COLO668 (cell line): ENCODE results near the gene ZNF423.

Experiments used
- DNase-seq: peaks from one replicate; lab custom pipeline; 2025; ENCODE audit not compliant: unreplicated experiment; lab: John Stamatoyannopoulos, UW

Gene ZNF423

GRCh38 chr16:49467540-49468372, 388.2 kb downstream of the ZNF423 start:
- DNase-seq: no peak

DNA sequence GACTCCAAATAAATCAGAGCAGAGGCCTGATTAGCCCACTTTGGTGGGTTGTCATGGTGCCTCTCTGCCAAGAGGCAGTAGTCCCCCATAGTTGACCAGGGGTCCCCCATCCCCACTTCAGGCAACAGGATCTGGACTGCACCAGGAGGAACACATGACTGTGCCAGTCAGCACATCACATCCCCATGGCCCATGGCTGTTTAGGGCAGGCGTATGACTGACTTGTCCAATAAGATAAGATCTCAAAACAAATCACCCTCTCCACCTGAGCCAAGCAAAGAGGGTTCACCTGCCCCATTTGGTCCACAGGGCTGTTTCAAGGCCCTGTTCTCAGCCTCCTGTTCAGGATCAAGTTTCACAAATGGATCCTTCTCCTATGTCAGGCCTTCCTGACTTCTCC, 389.0 kb downstream of the ZNF423 start:
- DNase-seq: no peak

GRCh38 chr16:49466529-49466831, 389.4 kb downstream of the ZNF423 start:
- DNase-seq: no peak

DNA sequence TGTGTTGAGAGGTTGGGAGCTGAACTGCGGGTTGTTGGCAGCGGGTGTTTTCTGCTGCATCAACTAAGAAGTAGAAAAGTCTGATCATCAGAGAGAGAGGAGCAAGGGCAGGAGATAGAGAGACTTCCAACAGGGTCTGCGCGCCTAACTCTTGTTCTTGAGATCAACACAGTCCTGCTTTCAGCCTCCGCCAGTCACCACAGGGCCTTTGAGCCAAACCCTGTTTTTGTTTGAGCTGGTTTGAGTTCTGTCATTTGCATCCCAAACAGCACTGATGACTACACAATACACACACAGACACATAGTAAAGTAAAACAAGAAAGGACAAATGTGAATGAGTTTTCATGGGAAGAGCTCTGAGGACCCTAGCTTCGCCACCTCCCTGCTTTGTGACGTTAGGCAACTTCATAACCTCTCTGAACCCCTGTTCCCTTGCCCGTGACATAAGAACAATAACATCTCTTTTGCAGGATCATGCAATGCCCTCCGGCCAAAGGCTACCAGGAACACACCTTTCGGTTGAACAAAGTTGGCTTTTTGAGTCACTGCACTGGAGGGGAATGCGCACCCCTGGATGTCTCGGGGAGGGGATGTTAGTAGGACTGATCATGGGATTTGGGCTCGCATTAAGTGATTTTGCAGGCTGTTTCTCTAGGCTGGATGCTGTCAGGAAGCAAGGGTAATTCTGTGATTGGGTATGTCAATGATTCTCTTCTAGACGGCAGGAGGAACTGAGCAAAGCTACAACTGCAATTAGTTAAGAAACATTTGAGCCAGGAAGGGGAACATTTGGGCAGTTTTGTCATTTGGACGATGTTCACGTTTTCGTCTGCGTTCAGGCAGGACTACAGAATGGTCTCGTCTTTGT, 390.0 kb downstream of the ZNF423 start:
- no peak for DNase-seq

- DNase-seq: no peak
These were observed 390.9 kb downstream of the ZNF423 start for GRCh38 chr16:49464877-49465504.

DNA sequence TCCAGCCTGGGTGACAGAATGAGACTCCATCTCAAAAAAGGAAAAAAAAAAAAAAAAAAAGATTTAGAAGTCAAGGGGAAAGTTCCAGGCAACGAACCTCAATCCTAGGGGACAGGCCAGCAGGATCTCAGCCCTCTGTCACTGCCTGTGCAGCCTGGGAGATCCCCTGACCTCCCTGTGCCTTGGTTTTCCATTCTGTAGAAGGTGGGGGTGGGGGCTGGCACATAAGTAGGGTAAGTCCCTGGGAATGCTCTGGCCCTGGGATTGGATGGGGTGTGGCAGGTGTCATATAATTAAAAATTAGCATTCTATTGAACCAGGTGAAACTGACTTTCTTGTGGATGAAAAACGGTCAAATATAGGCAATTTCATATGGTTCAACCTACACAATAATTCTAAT, 391.8 kb downstream of the ZNF423 start:
- no peak for DNase-seq

DNA sequence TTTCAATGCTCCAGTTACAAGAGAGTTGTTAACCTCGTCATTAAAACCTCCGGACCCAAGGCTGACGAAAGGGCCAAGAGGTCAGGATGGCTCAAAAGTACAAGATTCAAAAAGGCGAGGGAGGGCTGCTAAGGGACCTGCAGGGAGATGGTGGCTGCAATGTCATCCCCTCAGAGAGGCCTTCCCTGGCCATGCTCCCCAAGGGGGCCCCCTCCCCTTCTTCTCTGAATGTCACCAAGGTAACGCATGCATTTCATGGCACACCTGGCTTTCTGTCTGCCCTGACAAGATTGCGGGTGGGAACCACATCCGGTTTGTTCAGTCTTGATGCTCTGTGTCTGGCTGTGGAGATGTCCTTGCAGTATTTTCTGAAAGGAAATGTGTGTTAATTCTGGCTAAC, 392.4 kb downstream of the ZNF423 start:
- DNase-seq: no peak

DNA sequence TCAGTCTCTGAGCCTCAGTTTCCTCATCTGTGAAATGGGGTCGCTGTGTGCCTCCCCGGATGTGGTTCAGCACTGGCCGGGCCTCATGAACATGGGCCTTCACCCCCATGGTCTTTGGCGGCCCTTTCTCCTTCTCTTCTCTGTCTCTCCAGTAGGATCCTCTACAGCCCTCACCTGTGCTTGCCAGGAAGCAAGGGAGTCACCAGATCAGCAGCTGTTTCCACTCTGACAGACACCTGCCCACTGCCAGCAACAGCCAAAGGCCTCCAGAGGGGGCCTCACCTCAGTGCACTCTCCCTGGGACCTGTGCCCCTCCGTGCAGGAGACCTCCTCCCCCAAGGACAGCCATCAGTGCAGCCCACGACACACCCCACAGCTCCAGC, 392.9 kb downstream of the ZNF423 start:
- DNase-seq: no peak

GRCh38 chr16:49462362-49462988, 393.4 kb downstream of the ZNF423 start:
- DNase-seq: no peak

- no peak for DNase-seq
These were observed 394.4 kb downstream of the ZNF423 start for GRCh38 chr16:49461517-49461951.

GRCh38 chr16:49460786-49461470, 395.0 kb downstream of the ZNF423 start:
- DNase-seq: no peak

DNA sequence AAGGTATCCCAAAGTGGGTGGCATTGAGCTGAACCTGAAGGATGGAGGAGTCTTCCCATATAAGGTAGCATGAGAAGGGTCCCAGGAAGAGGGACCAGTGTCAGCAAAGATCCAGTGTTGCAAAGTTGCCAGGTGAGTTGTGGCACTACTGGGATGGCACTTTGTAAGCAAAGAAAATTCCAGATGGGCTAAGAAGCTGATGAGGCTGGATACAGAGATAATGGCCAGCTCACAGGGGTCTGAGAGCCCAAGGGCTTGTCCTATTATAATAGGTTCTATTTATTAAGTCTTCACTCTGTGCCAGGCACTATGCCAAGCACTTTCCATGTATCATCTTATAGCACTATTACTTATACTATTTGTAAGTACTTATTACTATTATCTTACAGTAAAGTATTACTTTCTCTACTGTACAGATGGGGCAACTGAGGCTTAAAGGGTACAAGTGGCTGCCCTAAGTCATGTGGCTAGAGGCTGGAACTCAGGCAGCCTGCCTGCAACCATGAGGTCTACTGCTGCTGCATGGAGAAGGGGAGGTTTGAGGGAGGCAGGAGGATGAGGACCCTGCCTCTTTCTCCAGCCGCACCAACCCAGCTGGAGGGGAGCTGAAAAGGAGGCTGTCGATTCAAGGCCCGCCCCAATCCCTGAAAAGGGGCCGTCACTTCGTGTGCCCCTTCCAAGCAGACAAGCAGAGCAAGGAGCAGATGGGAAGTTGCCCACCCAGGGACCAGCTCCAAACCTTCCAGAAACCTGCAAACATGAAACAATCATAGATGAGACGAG, 395.8 kb downstream of the ZNF423 start:
- no peak for DNase-seq

- no peak for DNase-seq
These were observed 397.1 kb downstream of the ZNF423 start for GRCh38 chr16:49458656-49459445.

DNA sequence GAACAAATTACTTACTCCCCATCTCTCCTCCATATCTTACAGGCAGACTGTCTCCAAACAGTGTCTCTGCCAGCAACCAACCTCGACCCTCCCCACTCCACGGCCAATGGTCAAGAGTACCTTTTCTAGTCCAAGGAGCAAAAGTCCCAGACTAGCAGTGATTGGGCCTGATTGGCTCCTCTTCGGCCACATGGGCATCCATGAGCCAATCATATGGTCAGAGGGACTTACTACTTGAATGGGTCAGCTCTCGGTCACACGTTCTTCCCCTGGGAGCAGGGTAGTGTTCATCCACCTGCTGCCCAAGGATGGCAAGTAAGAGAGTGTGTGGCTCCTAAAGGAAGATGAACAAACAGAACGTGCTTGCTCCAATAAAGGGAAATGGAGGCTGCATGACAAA, 397.7 kb downstream of the ZNF423 start:
- DNase-seq: no peak

DNA sequence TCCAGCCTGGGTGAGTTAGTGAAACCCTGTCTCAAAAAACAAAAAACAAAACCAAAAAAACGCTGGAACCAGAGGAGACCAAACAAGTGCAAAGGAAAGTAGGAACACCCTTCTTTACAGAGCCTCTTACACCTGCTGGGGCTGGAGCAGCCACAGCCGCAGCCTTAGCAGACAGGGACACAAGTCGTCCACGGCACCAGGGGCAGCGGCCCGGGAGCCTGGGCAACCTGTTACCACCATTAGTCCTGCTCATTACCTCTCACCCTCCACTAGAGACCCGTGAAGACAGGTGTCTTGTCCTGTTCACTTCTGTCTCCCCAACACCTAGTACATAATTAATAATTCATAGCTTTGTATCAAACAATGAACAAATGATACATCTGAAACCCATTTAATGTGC, 398.7 kb downstream of the ZNF423 start:
- no peak for DNase-seq

GRCh38 chr16:49456763-49457162, 399.1 kb downstream of the ZNF423 start:
- no peak for DNase-seq

DNA sequence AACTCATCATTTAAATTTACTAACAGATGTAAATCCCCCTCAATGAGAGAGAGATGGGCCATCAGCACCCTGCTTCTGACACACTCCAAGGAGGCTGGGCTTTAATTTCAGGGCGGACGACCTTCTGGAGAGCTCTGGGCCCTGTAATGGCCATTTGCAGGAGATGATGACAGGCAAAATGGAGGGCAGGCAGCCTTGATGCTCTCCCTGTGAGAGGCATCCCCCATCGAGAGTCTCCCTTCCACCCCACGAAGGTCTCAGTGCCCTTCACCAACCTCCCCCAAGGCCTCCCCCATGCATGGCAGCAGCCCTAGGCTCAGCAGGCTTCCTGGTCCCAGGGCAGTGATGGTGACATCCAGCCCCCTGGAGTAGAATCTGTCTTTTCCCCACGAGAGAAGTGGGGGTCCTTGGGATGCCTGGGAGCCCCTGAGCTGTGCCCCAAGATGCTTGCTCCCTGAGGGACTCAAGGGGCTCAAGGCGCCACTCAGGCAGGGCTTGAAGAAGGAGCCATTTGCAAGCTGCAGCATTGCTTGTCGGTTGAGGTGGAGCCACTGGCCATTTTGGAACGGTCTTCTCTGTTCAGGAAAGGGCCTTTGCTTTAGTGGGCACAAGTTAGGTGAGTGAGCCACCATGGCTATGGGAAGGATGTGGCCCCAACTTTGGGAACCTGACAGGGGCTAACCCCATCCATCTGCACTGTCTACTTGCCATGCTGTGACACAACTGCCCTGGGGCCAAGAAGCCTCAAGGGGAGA, 399.7 kb downstream of the ZNF423 start:
- no peak for DNase-seq

- DNase-seq: no peak
These were observed 400.5 kb downstream of the ZNF423 start for GRCh38 chr16:49455181-49455990.
